Lower leg skin (tissue), 4 donors: ENCODE measurements around the gene EML4. TPM values are rescaled to one million over a fixed set of nuclear protein-coding genes. Genes with fewer than 3 reads are reported as not detected.

Source experiments
- DNase-seq, 2 donors: peaks; one replicate each; pipeline ENCODE4 v3.0.0-alpha.2; 2019; ENCODE audit warnings: low spot score in 2 of 2
- H3K4me3 ChIP-seq: fragments of 200-600 bp; sonication (generic); 2 replicates; pipeline ENCODE4 v1.5.1; 2017; ENCODE audit warnings: mild to moderate bottlenecking, low read depth; ENCODE audit not compliant: poor library complexity, severe bottlenecking
- POLR2A ChIP-seq, 2 donors: fragments of 450-650 bp; IDR thresholded peaks; one replicate each; pipeline ENCODE4 v1.6.1; 2016 to 2017; ENCODE audit warnings: antibody characterized with exemption in 2 of 2, mild to moderate bottlenecking in 1 of 2, moderate library complexity in 1 of 2
- WGBS, 2 donors: methylation state at CpG; one replicate each; pipeline ENCODE4 v1.1.5; 2018; 5-methylcytosine and 5-hydroxymethylcytosine counted together
- intact Hi-C: fragments of 100-400 bp; cut with DNase I; formaldehyde crosslinking; loops from one replicate; pipeline ENCODE4 v1.15.0; 2023; ENCODE audit warnings: low total_unique reads
- total RNA-seq, 4 donors: library from RNA; depleted of rRNA; stranded (reverse); fragments of >200 nt; gene quantifications; one replicate each; pipeline ENCODE4 v1.1.0, GENCODE V29; 2016
- TF ChIP-seq, protein P1 (sequence below), 3 donors: fragments of 450-650 bp; IDR thresholded peaks; one replicate each; pipeline ENCODE4 v1.5.1; 2016; ENCODE audit warnings: antibody characterized with exemption in 3 of 3, mild to moderate bottlenecking in 3 of 3, moderate library complexity in 2 of 3

The EML4 gene
- total RNA-seq, 4 donors from 2014 or later: 29.5 to 37.4 (median 33.6) TPM

DNA sequence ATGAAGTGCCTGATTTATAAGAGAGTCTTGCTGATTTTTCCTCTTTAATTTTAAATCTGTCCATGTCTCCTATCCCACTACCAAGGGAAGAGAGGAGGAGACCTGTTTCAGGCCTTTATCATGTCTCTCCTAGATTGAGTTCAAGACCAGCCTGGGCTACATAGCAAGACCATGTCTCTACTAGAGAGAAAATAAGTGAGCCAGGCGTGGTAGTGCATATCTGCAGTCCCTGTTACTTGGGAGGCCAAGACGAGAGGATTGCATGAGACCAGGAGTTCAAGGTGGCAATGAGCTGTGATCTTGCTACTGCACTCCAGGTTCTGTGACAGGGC is 20.0 kb downstream of the EML4 start:
- intact Hi-C loops: no loop called here
- H3K4me3 ChIP-seq: no peak overlapping the region
- no peak for DNase-seq
- 89 to 98% methylated on average over 2 of the region's 2 CpGs for WGBS, 2 donors
- TF ChIP-seq POLR2A (IDR thresholded peaks at IDR 0.05): no peak
- TF ChIP-seq, protein P1, sequence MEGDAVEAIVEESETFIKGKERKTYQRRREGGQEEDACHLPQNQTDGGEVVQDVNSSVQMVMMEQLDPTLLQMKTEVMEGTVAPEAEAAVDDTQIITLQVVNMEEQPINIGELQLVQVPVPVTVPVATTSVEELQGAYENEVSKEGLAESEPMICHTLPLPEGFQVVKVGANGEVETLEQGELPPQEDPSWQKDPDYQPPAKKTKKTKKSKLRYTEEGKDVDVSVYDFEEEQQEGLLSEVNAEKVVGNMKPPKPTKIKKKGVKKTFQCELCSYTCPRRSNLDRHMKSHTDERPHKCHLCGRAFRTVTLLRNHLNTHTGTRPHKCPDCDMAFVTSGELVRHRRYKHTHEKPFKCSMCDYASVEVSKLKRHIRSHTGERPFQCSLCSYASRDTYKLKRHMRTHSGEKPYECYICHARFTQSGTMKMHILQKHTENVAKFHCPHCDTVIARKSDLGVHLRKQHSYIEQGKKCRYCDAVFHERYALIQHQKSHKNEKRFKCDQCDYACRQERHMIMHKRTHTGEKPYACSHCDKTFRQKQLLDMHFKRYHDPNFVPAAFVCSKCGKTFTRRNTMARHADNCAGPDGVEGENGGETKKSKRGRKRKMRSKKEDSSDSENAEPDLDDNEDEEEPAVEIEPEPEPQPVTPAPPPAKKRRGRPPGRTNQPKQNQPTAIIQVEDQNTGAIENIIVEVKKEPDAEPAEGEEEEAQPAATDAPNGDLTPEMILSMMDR (IDR thresholded peaks at IDR 0.05): no peak

DNA sequence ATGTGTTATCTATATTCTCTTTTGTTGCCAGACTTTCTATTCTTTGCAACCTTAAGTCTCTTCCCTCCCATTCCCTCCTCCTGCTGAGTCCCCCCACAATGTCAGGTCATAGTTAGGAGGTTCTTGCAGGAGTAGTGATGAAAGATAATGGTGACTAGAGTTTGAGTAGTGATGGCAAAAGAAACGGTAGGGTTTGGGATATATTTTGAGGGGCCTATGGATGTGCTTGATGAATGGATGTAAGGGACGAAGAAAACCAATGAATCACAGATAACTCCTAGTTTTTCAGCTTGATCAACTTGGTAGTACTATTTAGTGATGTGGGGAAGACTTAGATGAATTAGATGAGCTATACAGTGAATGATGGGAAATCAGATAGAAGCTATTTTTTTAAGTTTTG is 21.0 kb downstream of the EML4 start:
- H3K4me3 ChIP-seq: no peak overlapping the region
- DNase-seq: no peak
- TF ChIP-seq POLR2A (IDR thresholded peaks at IDR 0.05): no peak
- TF ChIP-seq, protein P1 (IDR thresholded peaks at IDR 0.05): no peak
- intact Hi-C loops: no loop called here
- WGBS, 2 donors: 89% methylated on average over 2 of the region's 2 CpGs

DNA sequence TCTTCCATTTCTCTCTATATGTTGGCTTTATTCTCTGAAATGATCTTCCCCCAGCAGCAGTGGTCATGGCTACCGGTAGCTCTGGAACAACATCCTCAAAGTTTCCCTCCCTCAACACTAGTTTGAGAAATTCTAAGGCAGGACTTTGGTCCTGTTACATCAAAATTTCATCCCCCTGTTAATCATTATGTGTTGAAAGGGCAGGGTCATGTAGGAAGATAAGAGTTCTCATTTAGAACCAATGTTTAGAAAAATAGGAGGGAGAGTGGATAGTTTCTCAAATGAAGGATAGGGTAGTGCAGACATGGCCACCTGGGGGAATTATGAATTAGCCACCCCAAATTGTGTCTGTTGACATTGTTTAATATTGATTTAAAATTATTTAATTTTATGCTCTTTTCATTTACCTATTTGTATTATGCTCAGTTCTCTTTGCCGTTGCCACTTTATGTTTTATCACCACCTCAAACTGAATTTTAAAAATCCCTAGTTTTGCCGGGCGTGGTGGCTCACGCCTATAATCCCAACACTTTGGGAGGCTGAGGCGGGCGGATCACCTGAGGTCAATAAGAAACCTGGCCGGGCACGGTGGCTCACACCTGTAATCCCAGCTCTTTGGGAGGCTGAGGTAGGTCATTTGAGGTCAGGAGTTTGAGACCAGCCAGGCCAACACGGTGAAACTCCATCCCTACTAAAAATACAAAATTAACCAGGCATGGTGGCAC is 22.3 kb downstream of the EML4 start:
- TF ChIP-seq, protein P1 (IDR thresholded peaks at IDR 0.05): no peak
- TF ChIP-seq POLR2A (IDR thresholded peaks at IDR 0.05): no peak
- H3K4me3 ChIP-seq: no peak overlapping the region
- 87 to 93% methylated on average over 10 of the region's 10 CpGs for WGBS, 2 donors
- intact Hi-C loops: no loop called here
- no peak for DNase-seq

DNA sequence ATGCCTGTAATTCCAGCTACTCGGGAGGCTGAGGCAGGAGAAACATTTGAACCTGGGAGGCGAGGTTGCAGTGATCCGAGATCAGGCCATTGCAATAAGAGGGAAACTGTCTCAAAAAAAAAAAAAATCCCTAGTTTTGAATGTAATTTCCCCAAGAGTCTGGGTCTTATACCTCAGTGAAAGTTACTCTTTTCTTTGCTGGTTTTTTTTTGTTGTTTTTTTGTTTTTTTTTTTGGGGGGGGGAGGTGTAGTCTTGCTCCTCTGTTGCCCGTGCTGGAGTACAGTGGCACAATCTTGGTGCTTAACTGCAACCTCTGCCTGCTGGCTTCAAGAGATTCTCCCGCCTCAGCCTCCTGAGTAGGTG is 22.8 kb downstream of the EML4 start:
- WGBS, 2 donors: 94 to 99% methylated on average over 5 of the region's 5 CpGs
- DNase-seq: no peak
- intact Hi-C loops: no loop called here
- H3K4me3 ChIP-seq: no peak overlapping the region
- TF ChIP-seq POLR2A (IDR thresholded peaks at IDR 0.05): no peak
- TF ChIP-seq, protein P1 (IDR thresholded peaks at IDR 0.05): no peak

DNA sequence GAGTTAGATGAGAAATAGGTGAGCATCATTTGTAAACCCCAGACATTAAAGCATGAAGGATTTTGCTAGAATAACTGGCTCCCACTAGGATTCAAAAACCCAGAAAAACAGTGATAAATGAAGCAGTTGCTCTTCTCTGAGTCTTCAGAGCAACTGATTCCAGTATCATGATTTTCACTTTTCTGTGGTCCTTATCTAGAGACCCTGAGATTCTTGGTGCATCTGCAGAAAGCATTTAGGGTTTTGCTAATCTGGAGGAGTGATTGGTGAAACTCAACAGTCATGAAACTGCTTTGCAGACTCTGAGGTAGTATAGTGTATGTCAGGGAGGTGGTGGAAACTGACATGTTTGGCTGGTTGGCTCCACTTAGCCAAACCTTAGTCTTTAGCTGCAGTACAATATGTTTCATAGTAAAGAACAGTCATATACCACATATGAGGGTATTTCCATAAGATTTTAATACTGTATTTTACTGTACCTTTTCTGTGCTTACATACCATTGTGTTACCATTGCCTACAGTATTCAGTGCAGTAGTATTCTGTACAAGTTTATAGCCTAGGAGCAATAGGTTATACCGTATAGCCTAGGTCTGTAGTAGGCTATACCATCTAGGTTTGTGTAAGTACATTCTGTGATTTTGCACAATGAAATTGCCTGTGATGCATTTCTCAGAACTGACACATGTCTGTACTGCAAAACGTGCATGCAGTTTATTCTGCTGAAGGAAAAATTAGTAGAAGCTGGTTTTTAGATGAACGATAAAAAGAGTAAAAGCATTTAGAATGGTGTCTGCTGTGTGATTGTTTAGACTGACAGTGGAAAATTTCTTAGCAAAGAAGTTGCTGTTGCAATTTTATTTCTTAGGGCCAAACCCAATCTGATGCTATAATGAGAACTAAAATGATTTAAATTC is 23.8 kb downstream of the EML4 start:
- TF ChIP-seq, protein P1 (IDR thresholded peaks at IDR 0.05): no peak
- TF ChIP-seq POLR2A (IDR thresholded peaks at IDR 0.05): no peak
- intact Hi-C loops: no loop called here
- 45 to 57% methylated on average over 3 of the region's 3 CpGs for whole genome bisulfite sequencing, 2 donors
- H3K4me3 ChIP-seq: no peak overlapping the region
- DNase-seq: no peak
